Measurements from ENCODE around the gene SBNO2. TPM values are rescaled to one million over a fixed set of nuclear protein-coding genes. Genes with fewer than 3 reads are reported as not detected.

SBNO2 gene
- total RNA-seq, 1 experiment from 2014 or later, result 46.3 TPM

DNA sequence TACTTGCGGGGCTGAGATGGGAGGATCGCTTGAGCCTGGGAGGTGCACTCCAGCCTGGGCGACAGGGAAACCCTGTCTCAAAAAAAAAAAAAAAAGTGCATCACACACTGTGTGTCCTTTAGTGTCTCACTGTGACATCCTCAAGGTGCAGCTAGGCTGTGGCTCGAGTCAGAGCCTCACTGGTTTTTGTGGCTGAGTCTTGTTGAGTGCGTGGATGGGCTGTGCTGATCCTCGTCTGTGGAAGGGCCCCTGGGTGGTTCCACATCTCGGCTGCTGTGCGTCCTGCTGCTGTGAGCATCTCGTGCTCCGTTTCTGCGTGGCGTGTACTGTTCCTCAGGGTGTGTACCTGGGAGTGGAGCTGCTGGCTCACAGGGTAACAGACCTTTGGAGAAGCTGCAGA is 42.7 kb upstream of the SBNO2 start:
- no peaks in the 10 kb centered on the region for H4K20me1 ChIP-seq (ENCODE audit: control insufficient read depth, insufficient read depth, insufficient read length)
- TF ChIP-seq, protein P1, sequence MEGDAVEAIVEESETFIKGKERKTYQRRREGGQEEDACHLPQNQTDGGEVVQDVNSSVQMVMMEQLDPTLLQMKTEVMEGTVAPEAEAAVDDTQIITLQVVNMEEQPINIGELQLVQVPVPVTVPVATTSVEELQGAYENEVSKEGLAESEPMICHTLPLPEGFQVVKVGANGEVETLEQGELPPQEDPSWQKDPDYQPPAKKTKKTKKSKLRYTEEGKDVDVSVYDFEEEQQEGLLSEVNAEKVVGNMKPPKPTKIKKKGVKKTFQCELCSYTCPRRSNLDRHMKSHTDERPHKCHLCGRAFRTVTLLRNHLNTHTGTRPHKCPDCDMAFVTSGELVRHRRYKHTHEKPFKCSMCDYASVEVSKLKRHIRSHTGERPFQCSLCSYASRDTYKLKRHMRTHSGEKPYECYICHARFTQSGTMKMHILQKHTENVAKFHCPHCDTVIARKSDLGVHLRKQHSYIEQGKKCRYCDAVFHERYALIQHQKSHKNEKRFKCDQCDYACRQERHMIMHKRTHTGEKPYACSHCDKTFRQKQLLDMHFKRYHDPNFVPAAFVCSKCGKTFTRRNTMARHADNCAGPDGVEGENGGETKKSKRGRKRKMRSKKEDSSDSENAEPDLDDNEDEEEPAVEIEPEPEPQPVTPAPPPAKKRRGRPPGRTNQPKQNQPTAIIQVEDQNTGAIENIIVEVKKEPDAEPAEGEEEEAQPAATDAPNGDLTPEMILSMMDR (conservative IDR thresholded peaks at IDR 0.05), result no peak

More for the DNA sequence above, 42.7 kb upstream of the SBNO2 start:
- Histone ChIP-seq H3K27ac (ENCODE audit: insufficient read length, low read depth, low read length) (no peak overlapping the region), H3K4ac (ENCODE audit: low read depth, low read length) (no peak overlapping the region), H2BK12ac (ENCODE audit: insufficient read length, low read depth, low read length) (no peak overlapping the region), H3K14ac (ENCODE audit: insufficient read depth, low read length) (no peak overlapping the region), H3K4me2 (ENCODE audit: insufficient read depth, insufficient read length, low read length) (no peak overlapping the region), H3K18ac (ENCODE audit: insufficient read length, low read depth, low read length) (no peak overlapping the region), H3K23ac (ENCODE audit: insufficient read length, low read depth, low read length) (no peak overlapping the region), H3T11ph (ENCODE audit: low read length) (no peak overlapping the region), H2BK5ac (ENCODE audit: insufficient read length, low read length) (no peak overlapping the region), H3K79me1 (ENCODE audit: insufficient read depth, low read depth, low read length, poor library complexity, severe bottlenecking) (peaks cover 7% of the 10 kb centered on the region), H2BK15ac (ENCODE audit: low read depth, low read length) (no peak overlapping the region), H3K23me2 (ENCODE audit: insufficient read length, low read depth, low read length, poor library complexity, severe bottlenecking) (no peaks in the 10 kb centered on the region), H4K91ac (ENCODE audit: insufficient read length, low read depth, low read length) (no peak overlapping the region), H3K9me3 (ENCODE audit: control insufficient read depth, low read depth, low read length) (no peaks in the 10 kb centered on the region), H4K8ac (replicated peaks; ENCODE audit: insufficient read length, low read depth, low read length) (no peak overlapping the region), H3K9ac (ENCODE audit: extremely low read depth, insufficient read length, low read length) (no peak overlapping the region), H3K27me3 (ENCODE audit: insufficient read depth, low read length) (no peaks in the 10 kb centered on the region), H2AFZ (ENCODE audit: low read length) (no peak overlapping the region), H2BK20ac (ENCODE audit: low read depth, low read length, poor library complexity, severe bottlenecking) (no peak overlapping the region), H2BK120ac (ENCODE audit: low read depth, low read length, poor library complexity, severe bottlenecking) (no peak overlapping the region), H3K56ac (ENCODE audit: insufficient read length, low read depth, low read length) (no peak overlapping the region), H4K5ac (ENCODE audit: insufficient read length, low read depth, low read length) (no peak overlapping the region), H2AK5ac (ENCODE audit: insufficient read length, low read length) (no peak overlapping the region), H3K79me2 (ENCODE audit: insufficient read depth, low read length) (peaks cover 19% of the 10 kb centered on the region; the same call in 1 of the 2 replicates), H3K4me1 (ENCODE audit: insufficient read depth, low read length) (no peaks in the 10 kb centered on the region)
- H3K4me1 Mint-ChIP-seq, result peaks cover 16 to 33% of the 10 kb centered on the region in 2 experiments
- no peak overlapping the region for H3K4me3 Mint-ChIP-seq
- H3K36me3 Mint-ChIP-seq (ENCODE audit: insufficient read depth in 1 of 3, low read depth in 3 of 3), result peaks cover 3 to 14% (median 12%) of the 10 kb centered on the region in 3 experiments; a peak in 6 of 7 replicates
- H3K9me3 Mint-ChIP-seq, result no peaks in the 10 kb centered on the region
- H3K27ac Mint-ChIP-seq, result peak overlapping the region in 2 of 3 experiments; percentile 70 to 87; a peak in 3 of 7 replicates
- H3K27me3 Mint-ChIP-seq (ENCODE audit: low read depth), result no peaks in the 10 kb centered on the region
- no peak for DNase-seq
- WGBS (ENCODE audit: extremely low coverage, insufficient read length, low lambda C conversion rate), result no CpG with 5 or more reads among the region's 12 CpGs
